Measurements from ENCODE around the gene NFE2L3.
A peak's percentile ranks its signal among the peaks of the same experiment; 100 is the strongest.
"Not testable (repeated sequence)": the region's sequence is repeated elsewhere in the genome, so short reads cannot be mapped to it uniquely, and the experiment has no call there.

Gene NFE2L3

GRCh38 chr7:26151953-26152781, at the start of gene NFE2L3:
Gene NFE2L3, plus strand, starts transcription at chr7:26152198. Its CDS starts 301 bp downstream, at chr7:26152499.
- peak; percentile 91 for DNase-seq

GRCh38 chr7:26103596-26103995, 48.4 kb upstream of the NFE2L3 start:
- DNase-seq = no peak

- DNase-seq = no peak
Measured at GRCh38 chr7:26105236-26105635, 46.8 kb upstream of the NFE2L3 start.

GRCh38 chr7:26105931-26106330, 46.1 kb upstream of the NFE2L3 start:
- DNase-seq = no peak

- no peak for DNase-seq
Measured at GRCh38 chr7:26112203-26112740, 39.7 kb upstream of the NFE2L3 start.

- no peak for DNase-seq
Measured at GRCh38 chr7:26115650-26116049, 36.3 kb upstream of the NFE2L3 start.

GRCh38 chr7:26117142-26117807, 34.7 kb upstream of the NFE2L3 start:
- DNase-seq = no peak

GRCh38 chr7:26117970-26118369, 34.0 kb upstream of the NFE2L3 start:
- DNase-seq = no peak

GRCh38 chr7:26122745-26123144, 29.3 kb upstream of the NFE2L3 start:
- no peak for DNase-seq

- DNase-seq = not testable (repeated sequence)
Measured at GRCh38 chr7:26124775-26125174, 27.2 kb upstream of the NFE2L3 start.

- DNase-seq = no peak
Measured at GRCh38 chr7:26127411-26127810, 24.6 kb upstream of the NFE2L3 start.

- no peak for DNase-seq
Measured at GRCh38 chr7:26131056-26131589, 20.9 kb upstream of the NFE2L3 start.

- DNase-seq = no peak
Measured at GRCh38 chr7:26135076-26135475, 16.9 kb upstream of the NFE2L3 start.

GRCh38 chr7:26135551-26135950, 16.4 kb upstream of the NFE2L3 start:
- no peak for DNase-seq

GRCh38 chr7:26136831-26137230, 15.2 kb upstream of the NFE2L3 start:
- no peak for DNase-seq

- no peak for DNase-seq
Measured at GRCh38 chr7:26140380-26140779, 11.6 kb upstream of the NFE2L3 start.

- DNase-seq = no peak
Measured at GRCh38 chr7:26141077-26141476, 10.9 kb upstream of the NFE2L3 start.

GRCh38 chr7:26143298-26144048, 8.5 kb upstream of the NFE2L3 start:
- no peak for DNase-seq

GRCh38 chr7:26144184-26145080, 7.6 kb upstream of the NFE2L3 start:
- DNase-seq = no peak

GRCh38 chr7:26145238-26145637, 6.8 kb upstream of the NFE2L3 start:
- no peak for DNase-seq

- DNase-seq = no peak
Measured at GRCh38 chr7:26147030-26147429, 5.0 kb upstream of the NFE2L3 start.

Measured in CD4-positive, alpha-beta T cell treated with Interleukin-17A for 4 hours (primary cell).